Dedifferentiated amniotic fluid mesenchymal stem cell (primary cell): Measurements from ENCODE around the gene SPTBN2.
"Not testable (repeated sequence)": the region's sequence is repeated elsewhere in the genome, so short reads cannot be mapped to it uniquely, and the experiment has no call there.

ENCODE experiments used
- DNase-seq: peaks from one replicate; pipeline ENCODE4 v3.0.0-alpha.2; 2016; ENCODE audit errors: extremely low spot score

SPTBN2 gene

GRCh38 chr11:66685276-66686099 is 43.5 kb downstream of the SPTBN2 start:
- DNase-seq = no peak

GRCh38 chr11:66684635-66685034 is 44.4 kb downstream of the SPTBN2 start:
- DNase-seq = no peak

- no peak for DNase-seq
Observed at GRCh38 chr11:66683877-66684276, 45.1 kb downstream of the SPTBN2 start.

GRCh38 chr11:66680966-66681645 is 47.9 kb downstream of the SPTBN2 start:
- DNase-seq = no peak

- peak; percentile 94 for DNase-seq
Observed at GRCh38 chr11:66677599-66678375, 51.2 kb downstream of the SPTBN2 start, which contains the start of gene RBM4B. Gene RBM4B, minus strand, starts transcription at chr11:66677887. Its CDS starts 808 bp downstream, at chr11:66677079.

GRCh38 chr11:66676931-66677598 is 52.0 kb downstream of the SPTBN2 start:
- DNase-seq = no peak

GRCh38 chr11:66676282-66676919 is 52.6 kb downstream of the SPTBN2 start:
- DNase-seq = no peak

GRCh38 chr11:66674964-66675602 is 53.9 kb downstream of the SPTBN2 start:
- no peak for DNase-seq

GRCh38 chr11:66670816-66671215 is 58.2 kb downstream of the SPTBN2 start:
- DNase-seq = no peak

- DNase-seq = no peak
Observed at GRCh38 chr11:66665369-66665768, 63.6 kb downstream of the SPTBN2 start.

- DNase-seq = no peak
Observed at GRCh38 chr11:66663741-66664296, 65.2 kb downstream of the SPTBN2 start.

- no peak for DNase-seq
Observed at GRCh38 chr11:66659763-66660162, 69.3 kb downstream of the SPTBN2 start.

GRCh38 chr11:66653123-66653522 is 75.9 kb downstream of the SPTBN2 start:
- DNase-seq = no peak

- DNase-seq = no peak
Observed at GRCh38 chr11:66652651-66653050, 76.4 kb downstream of the SPTBN2 start.

GRCh38 chr11:66651016-66651415 is 78.0 kb downstream of the SPTBN2 start:
- DNase-seq = no peak

- no peak for DNase-seq
Observed at GRCh38 chr11:66649903-66650302, 79.1 kb downstream of the SPTBN2 start.

GRCh38 chr11:66646828-66647227 is 82.2 kb downstream of the SPTBN2 start:
- no peak for DNase-seq

GRCh38 chr11:66643745-66644437 is 85.1 kb downstream of the SPTBN2 start:
- DNase-seq = no peak

GRCh38 chr11:66641834-66642233 is 87.2 kb downstream of the SPTBN2 start:
- no peak for DNase-seq

GRCh38 chr11:66639814-66640340 is 89.1 kb downstream of the SPTBN2 start:
- DNase-seq = not testable (repeated sequence)
